NT2/D1 (cell line): ENCODE results near the gene LHFPL6.

ENCODE experiments used
- DNase-seq: peaks from one replicate; pipeline ENCODE4 v3.0.0-alpha.2; 2011; ENCODE audit warnings: low read depth, low spot score
- H3K27me3 ChIP-seq: 2 replicates; pipeline ENCODE4 v1.6.0; 2011; ENCODE audit warnings: mild to moderate bottlenecking; ENCODE audit not compliant: insufficient read length, insufficient read depth
- H3K36me3 ChIP-seq: 2 replicates; pipeline ENCODE4 v1.6.1; 2011; ENCODE audit warnings: mild to moderate bottlenecking, low read length, mixed read lengths; ENCODE audit not compliant: insufficient read depth, insufficient read length
- H3K4me1 ChIP-seq: 2 replicates; pipeline ENCODE4 v1.5.1; 2011; ENCODE audit not compliant: insufficient read depth, insufficient read length
- H3K4me3 ChIP-seq: 2 replicates; pipeline ENCODE4 v1.5.1; 2011; ENCODE audit warnings: low read depth; ENCODE audit not compliant: insufficient read length
- H3K9ac ChIP-seq: 2 replicates; pipeline ENCODE4 v1.6.0; 2011; ENCODE audit warnings: low read depth; ENCODE audit not compliant: insufficient read length
- H3K9me3 ChIP-seq: 2 replicates; pipeline ENCODE4 v1.5.1; 2011; ENCODE audit warnings: mild to moderate bottlenecking, low read length; ENCODE audit not compliant: insufficient read depth
- SUZ12 ChIP-seq: IDR thresholded peaks from 2 replicates; pipeline ENCODE4 v1.6.1; 2011; ENCODE audit not compliant: insufficient read length, insufficient read depth; ENCODE audit errors: extremely low read depth
- YY1 ChIP-seq: IDR thresholded peaks from 2 replicates; pipeline ENCODE4 v1.6.1; 2011; ENCODE audit not compliant: insufficient read length, insufficient read depth
- ZNF274 ChIP-seq: IDR thresholded peaks from 2 replicates; pipeline ENCODE4 v1.6.1; 2011; ENCODE audit warnings: mild to moderate bottlenecking, low read depth, low read length

LHFPL6 gene

DNA sequence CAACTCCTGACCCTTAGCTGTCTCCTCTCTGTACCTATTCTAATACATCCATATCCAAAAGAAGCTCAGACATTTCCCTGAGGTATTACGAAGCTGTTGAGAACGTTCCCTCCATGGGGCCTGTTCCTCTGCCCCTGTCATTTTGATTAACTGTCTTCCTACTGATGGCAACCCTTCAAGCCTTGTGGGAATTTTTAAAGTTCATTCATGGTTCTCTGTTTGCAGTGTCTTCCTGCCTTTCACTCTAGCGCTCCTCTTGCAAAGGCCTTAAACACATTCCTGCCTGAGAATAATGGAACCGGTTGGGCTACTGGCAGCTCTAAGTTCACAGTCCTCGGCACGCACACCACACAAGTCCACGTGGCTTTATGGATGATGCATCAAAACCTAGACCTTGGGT lies 66.1 kb downstream of the LHFPL6 start:
- Histone ChIP-seq H3K36me3 (no peaks in the 10 kb centered on the region), H3K9ac (no peak overlapping the region), H3K9me3 (no peaks in the 10 kb centered on the region), H3K4me1 (no peaks in the 10 kb centered on the region), H3K4me3 (no peak overlapping the region), H3K27me3 (no peaks in the 10 kb centered on the region)
- no peak for TF ChIP-seq YY1
- no peak for DNase-seq

DNA sequence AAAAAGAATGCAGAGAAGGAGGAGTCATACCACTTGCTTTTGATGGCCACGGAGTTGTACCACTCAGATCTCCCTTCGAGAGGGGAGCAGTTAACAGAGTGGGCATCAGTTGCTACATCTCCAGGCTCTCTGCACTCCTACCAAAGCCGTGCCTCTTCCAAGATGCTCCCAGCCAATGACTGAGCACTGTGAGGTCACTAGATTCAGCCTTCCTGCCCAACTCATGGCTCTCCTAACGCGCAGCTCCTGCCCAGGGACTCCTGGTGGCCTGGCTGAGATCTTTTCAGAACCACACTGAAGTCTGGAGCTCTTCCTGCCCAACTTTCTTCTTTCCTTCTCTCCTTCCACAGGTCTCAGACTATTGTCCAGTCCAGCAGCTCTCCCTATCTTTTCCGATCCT lies 66.7 kb downstream of the LHFPL6 start:
- no peak overlapping the region for H3K9ac ChIP-seq
- no peak for TF ChIP-seq ZNF274
- TF ChIP-seq YY1: no peak
- TF ChIP-seq SUZ12: no peak
- no peak for DNase-seq

DNA sequence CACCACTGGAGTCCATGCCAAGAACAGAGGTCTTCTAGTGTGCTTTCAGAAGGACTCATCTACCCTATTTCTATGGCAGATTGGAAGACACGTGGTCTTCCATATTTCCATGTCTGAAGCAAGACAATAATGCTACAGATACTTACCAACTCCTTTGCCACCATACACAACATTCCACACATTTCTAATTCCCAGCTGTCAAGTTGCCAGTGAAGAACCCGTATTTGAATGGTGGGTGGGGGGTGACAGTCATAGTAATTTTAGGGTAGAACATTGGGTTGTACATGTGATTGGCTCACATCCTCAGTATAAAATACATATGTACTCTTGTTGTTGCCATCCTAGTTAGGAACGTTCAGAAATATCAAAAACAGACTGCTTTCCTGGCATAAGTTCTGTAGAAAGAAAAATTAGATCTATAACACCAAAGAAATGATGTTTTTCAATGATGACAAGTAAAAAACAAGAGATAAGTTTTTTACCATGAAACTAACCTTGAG lies 69.3 kb downstream of the LHFPL6 start:
- Histone ChIP-seq H3K27me3 (no peaks in the 10 kb centered on the region), H3K36me3 (no peaks in the 10 kb centered on the region), H3K4me1 (no peaks in the 10 kb centered on the region), H3K9ac (no peak overlapping the region), H3K4me3 (no peak overlapping the region), H3K9me3 (no peaks in the 10 kb centered on the region)
- DNase-seq: no peak
- TF ChIP-seq ZNF274: no peak
- no peak for TF ChIP-seq SUZ12
- no peak for TF ChIP-seq YY1

More for the DNA sequence above, 66.7 kb downstream of the LHFPL6 start:
- no peaks in the 10 kb centered on the region for H3K36me3 ChIP-seq
- no peaks in the 10 kb centered on the region for H3K4me1 ChIP-seq
- H3K27me3 ChIP-seq: no peaks in the 10 kb centered on the region
- H3K9me3 ChIP-seq: no peaks in the 10 kb centered on the region
- no peak overlapping the region for H3K4me3 ChIP-seq

DNA sequence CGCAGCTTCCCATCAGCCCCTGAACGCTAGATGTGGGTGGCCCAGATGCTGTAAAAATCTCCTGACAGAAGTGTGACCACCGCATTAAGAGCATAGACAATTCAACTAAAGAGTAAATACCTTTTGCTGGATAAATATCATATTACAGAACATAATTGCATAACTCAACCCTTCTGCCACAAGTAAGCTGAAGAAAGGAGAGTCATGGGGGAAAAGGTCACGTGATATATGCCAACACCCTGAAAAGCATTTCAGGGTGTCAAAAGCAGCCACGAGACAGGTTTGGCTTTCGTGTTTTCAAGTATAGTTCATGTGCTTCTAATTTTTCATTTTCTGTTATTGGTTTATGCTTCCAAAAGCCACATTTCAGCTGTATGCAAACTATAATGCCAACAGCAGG lies 71.3 kb downstream of the LHFPL6 start:
- no peak for TF ChIP-seq YY1
- TF ChIP-seq ZNF274: no peak
- TF ChIP-seq SUZ12: no peak
- Histone ChIP-seq H3K9ac (no peak overlapping the region), H3K4me1 (no peaks in the 10 kb centered on the region), H3K36me3 (no peaks in the 10 kb centered on the region), H3K4me3 (no peak overlapping the region), H3K27me3 (no peaks in the 10 kb centered on the region), H3K9me3 (no peaks in the 10 kb centered on the region)
- no peak for DNase-seq

DNA sequence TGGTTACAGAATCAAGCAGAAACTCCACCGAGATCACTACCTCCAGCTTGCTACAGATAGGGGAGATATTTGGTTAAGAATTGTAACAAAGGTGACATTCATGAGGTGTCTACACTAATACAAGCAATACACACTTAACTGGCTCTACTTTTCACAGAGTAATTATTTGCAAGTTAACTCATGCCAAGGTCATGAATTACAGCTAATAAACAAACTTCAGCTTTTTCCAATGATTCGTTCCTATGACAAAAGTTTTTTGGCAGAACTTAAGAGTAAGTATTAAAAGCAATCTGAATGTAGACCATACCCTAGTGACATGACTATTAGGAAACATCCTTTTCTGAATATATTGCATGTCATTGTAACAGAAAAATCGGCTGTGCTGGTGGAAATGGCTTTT lies 72.1 kb downstream of the LHFPL6 start:
- DNase-seq: no peak
- Histone ChIP-seq H3K27me3 (no peaks in the 10 kb centered on the region), H3K4me1 (no peaks in the 10 kb centered on the region), H3K36me3 (no peaks in the 10 kb centered on the region), H3K4me3 (no peak overlapping the region), H3K9ac (no peak overlapping the region), H3K9me3 (no peaks in the 10 kb centered on the region)
- TF ChIP-seq ZNF274 (no peak), SUZ12 (no peak), YY1 (no peak)

DNA sequence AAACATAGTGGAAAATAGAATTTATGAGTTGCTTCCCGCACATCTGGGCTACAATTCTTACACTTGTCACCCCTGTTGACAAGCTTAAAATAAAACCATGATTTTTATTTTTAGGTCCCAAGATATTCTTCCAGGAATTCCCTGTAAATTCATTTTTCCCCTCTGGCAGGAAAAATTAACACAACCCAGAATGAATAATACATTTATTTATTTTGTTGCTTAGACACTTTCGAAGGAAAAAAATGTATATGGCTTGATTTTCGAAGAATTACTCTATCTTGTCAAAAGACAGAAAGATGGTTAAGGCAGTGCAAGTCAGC lies 74.4 kb downstream of the LHFPL6 start:
- H3K4me3 ChIP-seq: no peak overlapping the region
- no peaks in the 10 kb centered on the region for H3K27me3 ChIP-seq
- TF ChIP-seq YY1 (no peak), SUZ12 (no peak), ZNF274 (no peak)
- DNase-seq: no peak
- H3K4me1 ChIP-seq: no peaks in the 10 kb centered on the region
- no peaks in the 10 kb centered on the region for H3K36me3 ChIP-seq
- H3K9ac ChIP-seq: no peak overlapping the region
- H3K9me3 ChIP-seq: no peaks in the 10 kb centered on the region

DNA sequence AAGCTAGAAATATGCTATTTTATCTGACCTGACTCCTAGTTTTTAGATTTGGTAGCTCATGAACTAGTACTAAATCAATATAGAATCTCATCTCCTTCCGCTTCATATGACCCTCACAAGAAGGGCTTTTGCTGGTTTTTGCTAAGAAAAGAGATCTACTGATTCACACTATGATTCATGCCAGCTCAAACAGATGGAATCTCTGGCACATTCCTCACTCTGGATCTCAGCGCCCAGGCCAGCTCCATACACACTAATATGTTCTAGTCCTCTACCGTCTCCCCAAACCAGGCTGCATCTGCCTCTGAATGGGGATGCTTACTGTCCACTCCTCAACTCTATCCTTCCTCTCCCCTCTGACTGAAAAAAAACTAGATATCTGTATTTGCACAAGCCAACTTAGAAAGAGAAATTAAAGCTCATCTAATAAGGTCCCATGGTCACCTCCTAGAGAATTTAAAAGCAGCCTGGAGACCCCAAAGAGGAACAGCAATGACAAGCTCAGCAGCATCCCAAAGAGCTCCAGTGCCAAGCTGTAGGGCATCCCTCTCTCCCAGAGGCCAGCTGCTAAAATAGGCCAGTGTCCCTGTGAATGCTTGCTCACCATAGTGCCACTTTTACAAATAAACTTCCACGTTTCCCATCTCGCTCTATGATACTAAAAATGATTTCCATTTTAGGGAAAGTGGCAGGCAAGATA lies 74.9 kb downstream of the LHFPL6 start:
- no peak for DNase-seq

More for the DNA sequence above, 74.9 kb downstream of the LHFPL6 start:
- H3K4me1 ChIP-seq: no peaks in the 10 kb centered on the region
- no peak overlapping the region for H3K9ac ChIP-seq
- no peaks in the 10 kb centered on the region for H3K27me3 ChIP-seq
- H3K4me3 ChIP-seq: no peak overlapping the region
- no peaks in the 10 kb centered on the region for H3K36me3 ChIP-seq
- no peak for TF ChIP-seq ZNF274
- no peak for TF ChIP-seq YY1
- no peak for TF ChIP-seq SUZ12
- H3K9me3 ChIP-seq: no peaks in the 10 kb centered on the region
